Calu3 (cell line): ENCODE data around the gene KRTAP17-1. TPM values are rescaled to one million over a fixed set of nuclear protein-coding genes. Genes with fewer than 3 reads are reported as not detected.

Experiments
- BruUV-seq: library from RNA; stranded (reverse); fragments of 400-500 nt; replicated peaks from 2 replicates; lab custom pipeline; 2021; lab: Mats Ljungman, UMichigan
- CTCF ChIA-PET: fragments of 300-600 bp; sonication (Branson Sonifier 250); formaldehyde crosslinking; loops from one replicate; lab custom pipeline; 2022; ENCODE audit warnings: antibody characterized with exemption; lab: Charles Lee
- DNase-seq: peaks from one replicate; pipeline ENCODE4 v3.0.0; 2022
- H3K27ac Mint-ChIP-seq: one replicate; pipeline ENCODE4 v1.8.0; 2022; ENCODE audit warnings: mixed read lengths; ENCODE audit not compliant: unreplicated experiment
- H3K27me3 Mint-ChIP-seq: one replicate; pipeline ENCODE4 v1.8.0; 2022; ENCODE audit warnings: mixed read lengths; ENCODE audit not compliant: unreplicated experiment
- H3K36me3 Mint-ChIP-seq: one replicate; pipeline ENCODE4 v1.8.0; 2022; ENCODE audit warnings: mild to moderate bottlenecking, moderate library complexity, mixed read lengths; ENCODE audit not compliant: insufficient read depth, unreplicated experiment
- H3K4me1 Mint-ChIP-seq: one replicate; pipeline ENCODE4 v1.8.0; 2022; ENCODE audit warnings: mild to moderate bottlenecking, low read depth, mixed read lengths; ENCODE audit not compliant: unreplicated experiment
- H3K4me3 Mint-ChIP-seq: one replicate; pipeline ENCODE4 v1.8.0; 2022; ENCODE audit warnings: mild to moderate bottlenecking, low read depth, moderate library complexity, mixed read lengths; ENCODE audit not compliant: unreplicated experiment
- H3K9me3 Mint-ChIP-seq: one replicate; pipeline ENCODE4 v1.8.0; 2022; ENCODE audit warnings: low read depth, mixed read lengths; ENCODE audit not compliant: unreplicated experiment
- intact Hi-C: fragments of 100-400 bp; cut with micrococcal nuclease; formaldehyde crosslinking; loops from one replicate; pipeline ENCODE4 v1.10.0; 2022; ENCODE audit not compliant: unreplicated experiment
- total RNA-seq: library from RNA; stranded (reverse); gene quantifications from 2 replicates; pipeline ENCODE4 v1.2.3, GENCODE V29; 2022
- TF ChIP-seq, protein P1 (sequence below): fragments of 200-600 bp; IDR thresholded peaks from one replicate; pipeline ENCODE4 v1.8.0; 2022; ENCODE audit warnings: antibody characterized with exemption; ENCODE audit not compliant: unreplicated experiment

The KRTAP17-1 gene
- total RNA-seq, 1 experiment from 2014 or later = not detected

DNA sequence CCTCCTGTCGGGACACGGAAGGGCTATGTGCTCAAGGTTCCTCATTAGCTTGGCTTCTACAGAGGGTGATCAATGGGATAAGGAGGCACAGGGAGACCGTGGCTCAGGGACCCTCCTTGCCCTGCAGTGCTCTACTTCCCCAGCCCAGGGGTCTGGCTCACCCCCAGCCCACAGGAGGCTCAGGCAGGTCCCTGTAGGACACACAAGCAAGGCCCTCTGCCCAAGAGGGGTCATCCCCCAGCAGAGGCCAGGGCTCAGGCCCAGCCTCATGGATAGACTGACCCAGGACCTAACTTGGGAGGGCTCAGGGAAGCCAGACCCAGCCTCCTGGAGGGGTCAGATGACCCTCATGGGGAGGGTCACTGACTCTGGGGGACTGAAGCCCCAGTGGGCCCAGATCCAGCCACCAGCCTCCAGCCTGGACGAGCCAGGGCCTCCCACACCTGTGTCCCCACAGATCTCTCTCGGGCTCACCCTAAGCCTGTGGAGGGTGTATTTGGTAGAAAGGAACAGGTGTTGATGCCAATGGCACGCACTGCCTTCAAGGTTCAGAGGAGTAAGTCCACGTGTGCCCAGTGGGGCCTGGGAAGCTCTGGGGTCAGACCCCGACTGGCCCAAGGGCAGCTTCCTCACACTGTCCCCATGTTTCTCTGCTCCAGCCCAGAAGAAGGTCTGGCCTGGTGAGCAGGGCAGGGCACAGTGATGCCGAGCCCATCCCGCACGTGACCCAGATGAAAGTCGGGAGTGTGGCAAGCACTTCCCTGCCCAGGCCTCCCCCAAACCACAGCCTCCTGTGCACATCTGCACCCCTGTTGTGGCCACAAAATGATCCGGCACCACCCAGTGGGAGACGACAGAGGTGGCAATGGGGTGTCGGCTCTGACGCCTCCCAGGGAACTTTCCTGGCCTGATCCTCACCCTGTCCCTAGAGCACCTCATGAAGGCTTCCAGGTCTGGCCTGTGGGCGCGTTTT lies 10.9 kb upstream of the KRTAP17-1 start:
- Mint-ChIP-seq H3K9me3 (no peaks in the 10 kb centered on the region), H3K36me3 (no peaks in the 10 kb centered on the region), H3K4me1 (peaks cover 30% of the 10 kb centered on the region), H3K27ac (no peak overlapping the region), H3K4me3 (no peak overlapping the region), H3K27me3 (no peaks in the 10 kb centered on the region)
- no TSS peak for BruUV-seq
- DNase-seq = no peak
- CTCF ChIA-PET = interaction anchor here (0.6 to 1.2 kb wide), 2 partner anchors 100 to 222 kb away, joined by 4 to 6 read pairs; no protein-coding TSS in a partner anchor
- TF ChIP-seq, protein P1, sequence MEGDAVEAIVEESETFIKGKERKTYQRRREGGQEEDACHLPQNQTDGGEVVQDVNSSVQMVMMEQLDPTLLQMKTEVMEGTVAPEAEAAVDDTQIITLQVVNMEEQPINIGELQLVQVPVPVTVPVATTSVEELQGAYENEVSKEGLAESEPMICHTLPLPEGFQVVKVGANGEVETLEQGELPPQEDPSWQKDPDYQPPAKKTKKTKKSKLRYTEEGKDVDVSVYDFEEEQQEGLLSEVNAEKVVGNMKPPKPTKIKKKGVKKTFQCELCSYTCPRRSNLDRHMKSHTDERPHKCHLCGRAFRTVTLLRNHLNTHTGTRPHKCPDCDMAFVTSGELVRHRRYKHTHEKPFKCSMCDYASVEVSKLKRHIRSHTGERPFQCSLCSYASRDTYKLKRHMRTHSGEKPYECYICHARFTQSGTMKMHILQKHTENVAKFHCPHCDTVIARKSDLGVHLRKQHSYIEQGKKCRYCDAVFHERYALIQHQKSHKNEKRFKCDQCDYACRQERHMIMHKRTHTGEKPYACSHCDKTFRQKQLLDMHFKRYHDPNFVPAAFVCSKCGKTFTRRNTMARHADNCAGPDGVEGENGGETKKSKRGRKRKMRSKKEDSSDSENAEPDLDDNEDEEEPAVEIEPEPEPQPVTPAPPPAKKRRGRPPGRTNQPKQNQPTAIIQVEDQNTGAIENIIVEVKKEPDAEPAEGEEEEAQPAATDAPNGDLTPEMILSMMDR = no peak
- intact Hi-C loops = loop anchor here (10.0 kb wide), 1 partner anchor 338 kb away; no protein-coding TSS in a partner anchor

DNA sequence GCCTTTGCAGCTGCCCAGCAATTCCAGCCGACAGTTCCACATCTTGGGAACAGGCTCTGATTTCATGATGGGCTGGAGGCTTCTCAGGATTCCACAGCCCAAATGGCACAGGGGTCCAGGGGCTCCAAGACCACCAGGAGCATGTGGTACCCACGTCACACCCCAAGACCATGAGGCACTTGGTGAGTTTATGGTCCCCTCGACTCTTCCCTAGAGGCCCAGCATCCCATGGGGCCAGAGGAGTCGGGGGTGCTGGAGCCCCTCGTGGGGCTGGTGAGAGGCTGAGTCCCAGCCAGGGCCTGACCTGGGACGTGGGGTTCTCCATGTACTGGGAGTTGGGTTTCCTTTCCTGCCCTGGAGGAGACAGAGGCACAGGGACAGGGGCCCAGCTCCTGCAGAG lies 10.1 kb upstream of the KRTAP17-1 start:
- H3K9me3 Mint-ChIP-seq = peaks cover 1% of the 10 kb centered on the region
- BruUV-seq = no TSS peak
- CTCF ChIA-PET = interaction anchor here (1.2 kb wide), 1 partner anchor 223 kb away, joined by 6 read pairs; no protein-coding TSS in a partner anchor
- DNase-seq = no peak
- intact Hi-C loops = loop anchor here (2.0 to 10.0 kb wide), 2 partner anchors 223 to 339 kb away; no protein-coding TSS in a partner anchor
- TF ChIP-seq, protein P1 = no peak
- H3K36me3 Mint-ChIP-seq = no peaks in the 10 kb centered on the region
- H3K4me3 Mint-ChIP-seq = no peak overlapping the region
- H3K27ac Mint-ChIP-seq = no peak overlapping the region
- H3K27me3 Mint-ChIP-seq = no peaks in the 10 kb centered on the region
- H3K4me1 Mint-ChIP-seq = peaks cover 30% of the 10 kb centered on the region

DNA sequence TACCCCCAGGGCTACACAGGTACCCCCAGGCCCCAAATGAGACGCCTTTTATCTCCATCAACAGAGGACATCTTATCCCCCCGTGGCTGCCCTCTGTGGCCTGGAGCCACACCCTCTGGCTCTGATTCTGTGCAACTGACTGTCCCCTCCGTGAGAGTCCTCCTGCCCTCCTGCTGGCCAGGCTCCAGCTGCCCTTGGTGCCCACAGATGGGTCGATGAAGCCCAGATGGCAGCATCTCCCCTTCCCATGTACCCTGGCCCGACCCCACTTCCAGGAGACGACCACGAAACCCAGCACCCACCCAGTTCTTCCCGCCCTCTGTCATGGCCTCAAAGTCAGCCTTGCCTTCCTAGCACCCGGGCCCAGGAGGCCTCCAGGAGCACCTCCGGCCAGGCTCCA lies 9.6 kb upstream of the KRTAP17-1 start:
- BruUV-seq = no TSS peak
- H3K9me3 Mint-ChIP-seq = peaks cover 3% of the 10 kb centered on the region
- no peak for DNase-seq
- TF ChIP-seq, protein P1 = no peak
- H3K4me1 Mint-ChIP-seq = peaks cover 30% of the 10 kb centered on the region
- H3K27me3 Mint-ChIP-seq = no peaks in the 10 kb centered on the region
- H3K27ac Mint-ChIP-seq = no peak overlapping the region
- H3K4me3 Mint-ChIP-seq = no peak overlapping the region
- intact Hi-C loops = loop anchor here (2.0 to 10.0 kb wide), 2 partner anchors 224 to 340 kb away; no protein-coding TSS in a partner anchor
- CTCF ChIA-PET = interaction anchor here (1.2 kb wide), 1 partner anchor 223 kb away, joined by 6 read pairs; no protein-coding TSS in a partner anchor
- H3K36me3 Mint-ChIP-seq = no peaks in the 10 kb centered on the region

DNA sequence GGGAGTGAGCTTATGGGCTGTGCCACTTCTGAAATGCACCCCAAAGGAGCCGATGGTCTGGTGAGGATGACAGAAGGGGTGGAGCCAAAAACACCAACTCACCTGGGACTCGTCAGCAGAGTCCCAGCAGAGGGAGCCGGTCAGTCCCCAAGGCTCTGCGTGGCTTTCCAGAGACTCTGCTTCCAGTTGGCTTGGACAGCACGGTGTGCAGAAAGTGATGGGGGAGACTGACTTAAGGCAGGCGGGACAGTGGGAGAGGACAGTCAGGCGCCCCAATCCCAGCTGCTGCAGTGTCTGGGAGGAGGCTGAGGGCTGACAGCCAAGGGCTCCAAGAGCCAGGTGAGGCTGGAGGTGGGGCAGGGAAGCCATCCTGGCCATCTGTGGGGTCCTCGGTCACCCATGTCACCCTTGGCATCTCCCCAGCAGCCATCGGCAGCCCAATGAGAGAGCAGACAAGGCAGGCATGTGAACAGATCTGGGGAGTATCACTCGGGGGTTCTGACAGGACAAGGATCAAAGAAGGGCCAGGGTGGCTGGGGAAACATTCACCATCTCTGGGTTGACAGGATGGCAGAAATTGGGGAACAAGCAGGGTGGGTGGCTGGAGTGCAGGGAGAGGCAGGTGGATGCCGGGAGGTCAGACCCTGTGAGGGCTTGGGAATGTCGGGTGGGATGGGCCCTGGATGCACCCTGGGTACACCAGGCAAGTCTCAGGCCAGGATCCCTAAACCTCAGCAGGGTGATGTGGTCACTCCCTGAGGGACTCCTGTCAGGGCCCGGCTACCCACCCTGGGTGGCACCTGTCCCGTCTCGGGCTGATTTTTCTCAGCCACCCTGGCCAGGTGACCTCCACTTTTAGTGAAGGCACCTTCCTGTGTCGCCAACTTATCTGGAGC lies 8.9 kb upstream of the KRTAP17-1 start:
- no TSS peak for BruUV-seq
- Mint-ChIP-seq H3K27me3 (no peaks in the 10 kb centered on the region), H3K4me3 (no peak overlapping the region), H3K4me1 (peaks cover 26% of the 10 kb centered on the region), H3K9me3 (peaks cover 3% of the 10 kb centered on the region), H3K36me3 (no peaks in the 10 kb centered on the region), H3K27ac (no peak overlapping the region)
- intact Hi-C loops = loop anchor here (2.0 to 10.0 kb wide), 2 partner anchors 224 to 340 kb away; no protein-coding TSS in a partner anchor
- peak; percentile 82 for DNase-seq
- TF ChIP-seq, protein P1 = peak; percentile 71
- CTCF ChIA-PET = interaction anchor here (2.9 to 3.5 kb wide), 2 partner anchors 80 to 224 kb away, joined by 12 to 26 read pairs; no protein-coding TSS in a partner anchor
